ENCODE results near the gene IL3. TPM values are rescaled to one million over a fixed set of nuclear protein-coding genes. Genes with fewer than 3 reads are reported as not detected.

IL3 gene
- total and polyA plus RNA-seq, 9 of the 15 experiments (the other 6 are each of a cell fraction or from before 2014, with no cell fraction given), result not detected

- Histone ChIP-seq H3K79me2 (ENCODE audit: control insufficient read depth, insufficient read depth, low read length) (no peaks in the 10 kb centered on the region), H3K9ac (ENCODE audit: insufficient read depth in 1 of 2, low read depth in 2 of 2, low read length in 2 of 2) (no peak overlapping the region), H3K36me3 (ENCODE audit: control insufficient read depth, insufficient read depth, low read length) (no peaks in the 10 kb centered on the region), H3K9me3 (replicated peaks; ENCODE audit: control insufficient read depth, insufficient read depth, low read depth, low read length) (no peaks in the 10 kb centered on the region), H3K9me1 (ENCODE audit: control insufficient read depth, insufficient read depth, low read length) (no peaks in the 10 kb centered on the region), H2AFZ (ENCODE audit: low read depth, low read length) (no peak overlapping the region), H3K27me3 (ENCODE audit: control insufficient read depth in 2 of 2, insufficient read depth in 2 of 2, low read length in 2 of 2) (no peaks in the 10 kb centered on the region; a peak in 1 of 5 replicates), H3K27ac (ENCODE audit: extremely low read depth, low read depth, low read length) (no peak overlapping the region), H4K20me1 (replicated peaks; ENCODE audit: control insufficient read depth, insufficient read depth, low read length) (no peaks in the 10 kb centered on the region), H3K4me2 (ENCODE audit: insufficient read depth, low read length) (no peak overlapping the region), H3K4me1 (replicated peaks in 1 of 2; ENCODE audit: control insufficient read depth in 2 of 2, insufficient read depth in 2 of 2, low read length in 2 of 2) (peaks cover 7 to 19% of the 10 kb centered on the region in 2 experiments; a peak in 4 of 5 replicates), H3K4me3 (no peak overlapping the region)
- no peak for DNase-seq (ENCODE audit: extremely low read depth in 1 of 4, low spot score in 3 of 4)
- no peak for ATAC-seq
- intact Hi-C loops (cut with micrococcal nuclease), result loop anchor here (10.0 kb wide), 1 partner anchor 325 kb away; no protein-coding TSS in a partner anchor
- TF ChIP-seq ZNF197 (CRISPR knock-in tag; IDR thresholded peaks at IDR 0.05; ENCODE audit: low read depth) (no peak), FOS (IDR thresholded peaks at IDR 0.05; ENCODE audit: extremely low read depth, insufficient read length) (no peak), SMAD1 (IDR thresholded peaks at IDR 0.05; ENCODE audit: low read depth, low read length, partially characterized antibody) (no peak), MAX (CRISPR knock-in tag; IDR thresholded peaks at IDR 0.05) (no peak), MYC (IDR thresholded peaks at IDR 0.05; ENCODE audit: low read depth, low read length) (no peak), MYC (CRISPR knock-in tag; IDR thresholded peaks at IDR 0.05; ENCODE audit: borderline replicate concordance, low read depth) (no peak), ZNF384 (IDR thresholded peaks at IDR 0.05; ENCODE audit: low read depth, low read length) (no peak), CCAR2 (IDR thresholded peaks at IDR 0.05; ENCODE audit: low read depth, low read length) (no peak), HLTF (IDR thresholded peaks at IDR 0.05) (no peak), GTF2E2 (tag; IDR thresholded peaks at IDR 0.05) (no peak), CREB3 (tag; conservative IDR thresholded peaks at IDR 0.05; ENCODE audit: low read depth) (no peak), U2AF2 (optimal IDR thresholded peaks at IDR 0.05; ENCODE audit: low read depth, low read length) (no peak), ZNF655 (CRISPR knock-in tag; IDR thresholded peaks at IDR 0.05) (no peak), EZH2 (IDR thresholded peaks at IDR 0.05; ENCODE audit: borderline replicate concordance, low read depth, low read length) (no peak), SMARCA4 (IDR thresholded peaks at IDR 0.05) (no peak), MBD1 (CRISPR knock-in tag; IDR thresholded peaks at IDR 0.05) (no peak), XRCC4 (IDR thresholded peaks at IDR 0.05; ENCODE audit: extremely low read depth, insufficient read depth, insufficient read length) (no peak), GTF2F1 (IDR thresholded peaks at IDR 0.05; ENCODE audit: low read depth, low read length) (no peak), ZNF583 (CRISPR knock-in tag; IDR thresholded peaks at IDR 0.05) (no peak)
- POLR2A ChIA-PET, result no interaction called here
- in situ Hi-C loops (cut with MboI), result loop anchor here (25.0 kb wide), 1 partner anchor 327 kb away; no protein-coding TSS in a partner anchor
- WGBS (ENCODE audit: insufficient coverage, low coverage, missing lambda C conversion rate), result 42% methylated on average over 13 of the region's 13 CpGs
- FAIRE-seq, result no peak
- CTCF ChIA-PET (ENCODE audit: low intra/inter-chr PET ratio), result no interaction called here
- no TSS peak for BruUV-seq (replicated peaks)
Observed at GRCh38 chr5:132059696-132060500, 557 bp upstream of the IL3 start.

Data from K562 (cell line).